ENCODE results near the gene CNN2.

Gene CNN2

GRCh38 chr19:1065606-1066109 lies 39.2 kb downstream of the CNN2 start:
- DNase-seq (ENCODE audit: low spot score) = no peak

DNA sequence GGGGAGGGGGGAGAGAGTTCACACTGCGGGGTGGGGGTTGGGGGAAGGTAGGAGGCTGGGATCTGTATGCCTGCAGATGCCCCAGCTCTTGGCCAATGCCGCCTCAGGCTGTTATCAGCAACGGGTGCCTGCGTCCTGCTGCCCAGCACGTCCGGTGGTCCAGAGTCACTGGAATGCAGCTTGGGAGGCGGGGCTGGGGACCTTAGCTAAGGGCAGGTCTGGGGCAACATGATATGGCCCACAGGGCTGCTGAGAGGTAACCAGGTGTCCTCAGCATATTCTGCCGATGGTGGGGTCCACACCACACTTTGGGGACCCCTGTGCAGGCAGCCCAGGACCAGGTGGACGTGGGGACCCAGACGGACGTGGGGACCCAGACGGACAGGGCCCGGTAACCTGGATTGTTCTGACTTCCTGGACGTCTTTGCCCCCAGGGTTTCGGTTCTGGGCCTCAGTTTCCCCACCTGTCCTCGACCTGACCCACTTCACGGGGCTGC lies 39.9 kb downstream of the CNN2 start:
- DNase-seq (ENCODE audit: low spot score) = no peak

- DNase-seq (ENCODE audit: low spot score) = peak; percentile 87
Measured at GRCh38 chr19:1066748-1067340, 40.4 kb downstream of the CNN2 start, which contains the start of gene ARHGAP45. ARHGAP45 (plus strand) TSS chr19:1067167; CDS start chr19:1067406, 239 bp downstream.

DNA sequence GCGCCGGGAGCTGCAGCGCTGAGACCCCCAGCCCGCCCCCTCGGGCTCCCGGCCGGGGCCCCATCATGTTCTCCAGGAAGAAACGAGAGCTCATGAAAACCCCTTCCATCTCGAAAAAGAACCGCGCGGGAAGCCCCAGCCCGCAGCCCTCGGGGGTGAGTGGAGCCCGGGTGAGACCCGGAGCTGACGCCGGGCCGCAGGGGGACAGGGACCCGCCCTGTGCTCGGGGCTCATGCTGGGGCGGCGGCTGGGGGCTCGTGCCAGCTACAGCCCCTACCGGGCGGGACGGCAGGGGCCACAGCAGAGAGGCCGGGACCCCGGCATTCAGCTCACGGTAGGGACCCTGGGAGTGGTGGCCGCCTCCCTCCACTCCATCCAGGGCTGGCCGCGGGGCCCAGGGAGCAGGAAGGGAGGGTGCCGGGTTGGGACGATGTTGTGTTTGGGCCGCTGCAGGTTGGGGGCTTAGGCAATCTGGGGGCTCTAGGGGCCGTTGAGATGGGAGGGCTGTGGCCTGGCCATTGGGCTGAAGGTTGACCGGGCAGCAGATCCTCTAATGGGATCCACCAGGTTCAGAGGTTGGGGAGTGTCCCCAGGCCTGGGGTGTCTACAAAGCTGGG lies 41.0 kb downstream of the CNN2 start:
- DNase-seq (ENCODE audit: low spot score) = peak; percentile 73

DNA sequence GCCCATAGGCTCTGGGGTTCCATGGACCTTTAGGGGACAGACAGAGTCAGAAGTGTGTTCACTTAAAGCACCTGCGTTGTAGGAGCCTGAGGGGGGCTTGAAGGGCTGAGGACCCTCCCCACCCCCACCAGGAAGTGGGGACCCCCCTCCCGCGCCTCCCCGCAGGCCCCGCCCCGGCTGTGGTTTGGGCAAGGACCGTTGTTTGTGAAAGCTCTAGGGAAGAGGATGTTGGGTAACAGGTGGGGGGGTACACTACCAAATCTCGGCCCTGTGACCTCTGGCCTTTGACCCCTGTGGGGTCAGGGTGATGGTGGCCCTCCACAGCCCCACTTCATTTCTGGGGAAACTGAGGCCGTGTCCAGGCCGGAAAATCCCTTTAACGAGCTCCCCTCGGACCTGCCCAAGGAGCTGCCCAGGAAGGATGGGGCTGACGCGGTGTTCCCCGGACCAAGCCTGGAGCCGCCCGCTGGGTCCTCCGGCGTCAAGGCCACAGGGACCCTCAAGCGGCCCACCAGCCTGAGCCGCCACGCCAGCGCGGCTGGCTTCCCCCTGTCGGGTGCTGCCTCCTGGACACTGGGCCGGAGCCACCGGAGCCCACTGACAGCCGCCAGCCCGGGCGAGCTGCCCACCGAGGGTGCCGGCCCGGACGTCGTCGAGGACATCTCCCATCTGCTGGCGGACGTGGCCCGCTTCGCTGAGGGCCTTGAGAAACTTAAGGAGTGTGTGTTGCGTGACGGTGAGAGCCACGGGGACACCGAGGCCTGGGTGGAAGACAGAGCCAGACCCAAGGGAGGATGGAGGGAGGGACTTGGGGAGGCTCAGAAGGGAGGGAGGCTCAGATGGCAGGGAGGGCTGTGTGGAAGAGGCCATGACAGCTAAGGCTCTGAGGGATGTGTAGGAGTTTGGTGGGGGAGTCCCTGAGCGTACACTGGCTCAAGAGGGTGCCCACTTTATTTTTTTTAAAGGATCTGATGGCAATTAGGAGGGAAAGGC lies 41.9 kb downstream of the CNN2 start:
- peak; percentile 77 for DNase-seq (ENCODE audit: low spot score)

DNA sequence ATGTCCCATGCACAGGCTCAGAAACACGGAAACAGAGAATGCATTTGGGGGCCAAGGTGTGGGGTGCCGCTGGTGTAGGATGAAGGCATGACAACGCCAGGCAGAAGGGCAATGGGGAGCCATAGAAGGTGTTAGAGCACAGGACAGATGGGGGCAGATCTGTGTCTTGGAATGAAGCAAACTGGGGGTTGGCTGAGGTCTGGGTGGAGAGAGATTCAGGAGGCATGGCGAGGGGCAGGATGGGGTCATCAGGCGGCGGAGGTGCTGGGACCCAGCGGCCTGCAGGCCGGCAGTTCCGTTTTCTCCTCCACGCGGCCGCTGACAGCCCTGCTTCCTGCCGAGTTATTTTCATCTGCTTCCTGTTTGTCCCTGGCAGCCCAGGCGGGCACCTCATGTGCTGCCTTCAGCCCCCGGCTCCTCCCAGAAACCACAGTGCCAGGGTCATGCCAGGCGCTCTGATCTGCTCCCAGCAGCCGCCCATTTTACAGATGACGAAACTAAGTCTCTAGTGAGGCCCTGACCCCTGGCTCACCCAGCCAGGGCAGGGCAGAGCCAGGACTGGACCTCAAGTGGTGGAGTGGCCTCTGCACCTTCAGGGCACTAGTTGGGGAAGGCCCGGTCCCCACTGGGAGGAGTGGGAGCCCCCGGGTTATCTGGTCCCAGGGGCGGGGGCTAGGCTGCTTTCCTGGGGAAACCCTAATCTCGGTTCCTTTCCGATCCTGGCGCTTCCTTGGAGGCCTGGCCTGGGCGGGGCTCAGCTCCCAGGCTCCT lies 42.8 kb downstream of the CNN2 start:
- peak; percentile 82 for DNase-seq (ENCODE audit: low spot score)

DNA sequence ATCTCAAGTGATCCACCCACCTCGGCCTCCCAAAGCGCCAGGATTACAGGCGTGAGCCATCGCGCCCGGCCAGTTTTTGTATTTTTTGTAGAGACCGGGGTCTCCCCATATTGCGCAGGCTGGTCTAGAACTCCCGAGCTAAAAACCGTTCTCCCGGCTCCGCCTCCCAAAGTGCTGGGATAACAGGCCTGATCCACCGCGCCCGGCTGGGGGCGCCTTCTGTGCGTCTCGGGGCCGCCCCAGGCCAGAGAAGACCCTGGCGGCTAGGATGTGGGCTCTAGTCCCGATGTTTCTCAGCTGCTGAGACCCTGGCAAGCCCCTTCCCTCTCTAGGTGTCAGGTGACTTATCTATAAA lies 44.1 kb downstream of the CNN2 start:
- no peak for DNase-seq (ENCODE audit: low spot score)

DNA sequence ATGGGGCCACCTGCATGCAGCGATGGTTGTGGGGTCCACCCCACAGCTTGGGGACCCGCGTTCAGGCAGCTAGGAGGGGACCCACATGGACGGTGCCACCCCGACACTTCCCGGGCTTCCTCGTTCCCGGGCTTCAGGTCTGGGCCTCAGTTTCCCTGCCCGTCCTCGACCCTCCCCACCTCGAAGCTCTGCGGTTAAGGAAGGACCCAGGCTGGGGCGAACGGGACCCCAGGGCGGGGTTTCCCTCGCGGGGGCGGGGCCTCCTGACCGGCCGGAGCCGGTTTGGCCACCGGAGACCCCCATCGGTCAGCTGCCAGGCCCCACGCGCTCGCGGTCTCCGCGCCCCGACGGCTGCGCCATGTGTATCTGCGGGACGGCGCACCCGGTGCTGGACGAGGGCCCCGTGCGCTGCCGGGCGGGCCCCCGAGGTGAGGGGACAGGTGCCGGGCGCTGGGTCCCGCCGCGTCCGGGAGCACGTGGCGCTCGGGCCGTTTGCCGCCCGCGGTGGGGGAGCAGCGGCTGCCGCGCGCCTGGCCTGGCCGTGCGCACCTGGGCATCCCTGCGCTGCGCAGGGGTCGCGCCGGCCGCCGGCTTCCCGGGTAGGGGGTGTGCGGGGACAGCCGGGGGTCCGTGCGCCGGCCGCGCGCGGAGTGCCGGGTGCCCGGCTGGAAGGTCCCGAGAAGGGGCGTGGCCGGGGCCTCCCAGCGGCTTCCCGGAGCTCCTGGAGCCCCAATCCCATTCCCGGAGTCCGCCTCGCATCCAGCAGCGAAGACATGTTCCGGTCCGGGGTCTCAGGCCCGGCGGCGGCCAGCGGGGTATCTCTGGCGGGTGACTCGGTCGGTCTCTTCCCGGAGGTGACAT lies 44.8 kb downstream of the CNN2 start:
- no peak for DNase-seq (ENCODE audit: low spot score)

DNA sequence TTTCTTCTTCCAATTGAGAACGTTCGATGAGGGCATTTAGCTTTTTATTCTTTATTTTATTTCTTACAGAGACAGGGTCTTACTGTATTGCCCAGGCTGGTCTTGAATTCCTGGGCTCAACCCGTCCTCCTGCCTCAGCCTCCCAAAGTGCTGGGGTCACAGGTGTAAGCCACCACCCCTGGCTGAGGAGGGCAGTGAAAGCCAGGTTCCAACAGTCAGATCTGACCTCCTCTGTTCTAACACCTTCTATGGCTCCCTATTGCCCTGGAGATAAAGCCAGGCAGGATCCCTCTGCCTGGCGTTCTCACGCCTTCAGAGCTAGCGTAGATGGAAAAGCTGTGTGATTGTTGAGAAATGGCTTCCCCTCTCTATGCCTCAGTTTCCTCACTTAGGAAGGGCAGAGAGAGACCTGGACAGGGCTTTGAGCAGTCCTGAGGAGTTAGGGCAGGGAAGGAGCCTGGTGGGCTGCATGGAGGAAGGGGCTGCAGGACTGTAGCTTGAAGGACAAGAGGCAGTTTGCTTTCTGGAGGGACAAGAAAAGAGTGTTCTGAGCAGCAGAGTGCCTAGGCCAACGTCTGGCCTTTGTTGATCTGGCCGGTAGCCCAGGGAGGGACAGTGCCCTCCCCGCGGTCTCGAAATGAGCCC lies 46.1 kb downstream of the CNN2 start:
- no peak for DNase-seq (ENCODE audit: low spot score)

GRCh38 chr19:1073063-1073955 lies 46.9 kb downstream of the CNN2 start:
- no peak for DNase-seq (ENCODE audit: low spot score)

GRCh38 chr19:1073956-1074517 lies 47.6 kb downstream of the CNN2 start:
- DNase-seq (ENCODE audit: low spot score) = no peak

DNA sequence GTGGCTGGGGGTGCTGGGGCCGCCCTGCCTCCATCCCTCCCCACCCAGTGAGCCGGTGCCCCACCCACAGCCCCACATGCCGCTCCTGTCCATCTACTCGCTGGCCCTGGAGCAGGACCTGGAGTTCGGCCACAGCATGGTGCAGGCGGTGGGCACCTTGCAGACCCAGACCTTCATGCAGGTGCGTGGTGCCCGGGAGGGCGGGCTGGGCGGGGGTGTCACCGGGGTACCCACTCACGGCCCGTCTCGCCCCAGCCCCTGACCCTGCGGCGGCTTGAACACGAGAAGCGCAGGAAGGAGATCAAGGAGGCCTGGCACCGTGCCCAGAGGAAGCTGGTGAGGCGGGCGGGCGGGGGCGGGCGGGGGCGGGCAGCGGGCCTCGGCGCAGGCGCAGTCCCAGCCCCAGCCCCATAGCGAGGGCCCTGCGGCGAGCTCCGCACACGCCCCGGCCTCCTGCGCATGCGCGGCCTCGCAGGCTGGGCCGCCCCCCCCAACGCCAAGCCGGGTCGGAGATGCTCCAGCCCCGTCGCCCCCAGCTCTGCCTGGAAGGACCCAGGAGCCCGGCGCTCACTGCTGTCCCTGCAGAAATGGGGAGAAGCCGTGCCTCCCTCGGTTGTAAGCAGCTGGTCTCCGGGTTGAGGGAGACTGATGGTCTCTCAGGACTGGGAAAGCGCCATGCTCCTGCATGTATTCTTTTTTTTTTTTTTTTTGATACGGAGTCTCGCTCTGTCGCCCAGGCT lies 48.3 kb downstream of the CNN2 start:
- DNase-seq (ENCODE audit: low spot score) = peak; percentile 95

GRCh38 chr19:1076046-1076386 lies 49.6 kb downstream of the CNN2 start:
- no peak for DNase-seq (ENCODE audit: low spot score)

DNA sequence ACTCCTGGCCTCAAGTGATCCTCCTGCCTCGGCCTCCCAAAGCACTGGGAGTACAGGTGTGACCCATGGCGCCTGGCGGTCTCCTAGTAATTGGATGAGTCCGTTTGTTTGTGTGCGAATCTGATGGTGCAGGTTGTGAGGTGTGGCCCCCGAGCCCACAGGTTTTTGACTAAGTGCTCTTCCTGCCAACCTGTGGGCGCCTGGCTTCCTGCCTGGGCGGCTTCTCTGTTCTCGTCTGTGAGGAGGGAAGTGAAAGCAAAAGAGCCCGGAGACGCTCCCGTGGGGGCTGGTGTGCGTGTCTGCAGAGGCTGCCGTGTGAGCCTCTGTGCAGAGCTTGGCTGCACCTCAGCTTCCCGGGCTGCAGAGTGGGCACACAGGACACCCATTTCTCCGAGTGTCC lies 50.5 kb downstream of the CNN2 start:
- peak; percentile 96 for DNase-seq (ENCODE audit: low spot score)

DNA sequence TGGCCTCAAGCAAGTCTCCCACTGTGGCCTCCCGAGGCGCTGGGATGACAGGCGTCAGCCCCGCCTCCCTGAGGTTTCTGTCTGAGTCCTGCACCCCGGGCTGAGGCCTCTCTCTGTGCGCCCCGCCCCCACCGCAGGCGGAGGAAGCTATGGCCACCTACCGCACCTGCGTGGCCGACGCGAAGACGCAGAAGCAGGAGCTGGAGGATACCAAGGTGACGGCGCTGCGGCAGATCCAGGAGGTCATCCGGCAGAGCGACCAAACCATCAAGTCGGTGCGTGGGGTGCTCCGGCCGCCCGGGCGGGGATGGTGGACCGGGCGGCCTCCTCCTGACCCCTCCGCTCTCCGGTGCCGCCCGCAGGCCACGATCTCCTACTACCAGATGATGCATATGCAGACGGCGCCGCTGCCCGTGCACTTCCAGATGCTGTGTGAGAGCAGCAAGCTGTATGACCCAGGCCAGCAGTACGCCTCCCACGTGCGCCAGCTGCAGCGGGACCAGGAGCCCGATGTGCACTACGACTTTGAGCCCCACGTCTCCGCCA lies 53.2 kb downstream of the CNN2 start:
- peak; percentile 66 for DNase-seq (ENCODE audit: low spot score)

GRCh38 chr19:1080360-1081161 lies 54.2 kb downstream of the CNN2 start:
- DNase-seq (ENCODE audit: low spot score) = no peak

Data from CD4-positive, alpha-beta T cell treated with Interleukin-2 at 100 ng/mL for 4 hours (primary cell).